GM12874 (cell line): ENCODE data around the gene LMNTD1.

ENCODE experiments used
- CTCF ChIP-seq: IDR thresholded peaks from 2 replicates; pipeline ENCODE4 v1.5.1; 2011; ENCODE audit warnings: low read depth, mild to moderate bottlenecking, control low read depth, low read length, moderate library complexity; ENCODE audit not compliant: insufficient read depth

Gene LMNTD1

GRCh38 chr12:25463521-25463920 lies 89.6 kb downstream of the LMNTD1 start:
- TF ChIP-seq CTCF, result no peak

GRCh38 chr12:25463005-25463404 lies 90.1 kb downstream of the LMNTD1 start:
- no peak for TF ChIP-seq CTCF

GRCh38 chr12:25459541-25459951 lies 93.5 kb downstream of the LMNTD1 start:
- TF ChIP-seq CTCF, result no peak

- no peak for TF ChIP-seq CTCF
These were observed 95.0 kb downstream of the LMNTD1 start for GRCh38 chr12:25458047-25458552.

- no peak for TF ChIP-seq CTCF
These were observed 96.6 kb downstream of the LMNTD1 start for GRCh38 chr12:25456474-25456873.

GRCh38 chr12:25455696-25456095 lies 97.4 kb downstream of the LMNTD1 start:
- no peak for TF ChIP-seq CTCF

GRCh38 chr12:25449007-25449406 lies 104.1 kb downstream of the LMNTD1 start:
- TF ChIP-seq CTCF, result no peak
